GM18909 (cell line): ENCODE measurements around the gene ERCC5.

ENCODE experiments used
- ATAC-seq: cut with Tn5 transposase; IDR thresholded peaks from one replicate; pipeline ENCODE4 v1.9.1; 2021; ENCODE audit warnings: mild to moderate bottlenecking; ENCODE audit not compliant: unreplicated experiment, poor library complexity

The ERCC5 gene

DNA sequence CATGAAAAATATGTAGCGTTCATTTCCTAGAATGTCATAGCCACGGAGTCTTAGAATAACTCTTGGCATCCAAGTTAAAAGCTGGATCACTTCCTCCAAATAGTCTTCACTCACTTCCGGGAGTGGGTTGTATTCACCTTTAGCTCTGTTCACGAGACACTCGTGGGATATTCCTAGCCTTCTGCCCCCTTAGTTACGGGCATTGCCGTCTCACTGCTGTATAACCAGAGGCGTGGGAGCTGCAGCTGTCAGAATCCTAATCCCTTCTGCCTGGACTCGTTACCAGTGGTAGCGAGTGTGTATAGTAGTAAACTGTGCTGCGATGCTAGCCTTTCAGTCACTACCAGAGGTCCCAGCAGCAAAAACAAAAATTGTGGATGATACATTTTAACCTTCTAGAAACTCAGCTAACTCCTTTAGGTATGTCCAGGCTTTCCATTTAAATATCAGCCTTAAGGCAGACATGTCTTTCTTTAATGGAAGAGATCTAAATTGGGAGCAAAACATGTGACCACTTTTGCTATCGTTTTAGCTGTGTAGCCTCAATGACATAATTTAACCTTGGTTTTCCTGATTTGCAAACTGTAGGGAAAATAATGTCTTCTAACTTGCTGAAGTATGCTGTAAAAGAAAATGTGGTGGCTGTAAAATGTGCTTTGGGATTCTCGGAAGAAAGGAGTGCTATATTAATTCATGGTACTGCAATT, 34.1 kb downstream of the ERCC5 start:
- ATAC-seq = no peak

DNA sequence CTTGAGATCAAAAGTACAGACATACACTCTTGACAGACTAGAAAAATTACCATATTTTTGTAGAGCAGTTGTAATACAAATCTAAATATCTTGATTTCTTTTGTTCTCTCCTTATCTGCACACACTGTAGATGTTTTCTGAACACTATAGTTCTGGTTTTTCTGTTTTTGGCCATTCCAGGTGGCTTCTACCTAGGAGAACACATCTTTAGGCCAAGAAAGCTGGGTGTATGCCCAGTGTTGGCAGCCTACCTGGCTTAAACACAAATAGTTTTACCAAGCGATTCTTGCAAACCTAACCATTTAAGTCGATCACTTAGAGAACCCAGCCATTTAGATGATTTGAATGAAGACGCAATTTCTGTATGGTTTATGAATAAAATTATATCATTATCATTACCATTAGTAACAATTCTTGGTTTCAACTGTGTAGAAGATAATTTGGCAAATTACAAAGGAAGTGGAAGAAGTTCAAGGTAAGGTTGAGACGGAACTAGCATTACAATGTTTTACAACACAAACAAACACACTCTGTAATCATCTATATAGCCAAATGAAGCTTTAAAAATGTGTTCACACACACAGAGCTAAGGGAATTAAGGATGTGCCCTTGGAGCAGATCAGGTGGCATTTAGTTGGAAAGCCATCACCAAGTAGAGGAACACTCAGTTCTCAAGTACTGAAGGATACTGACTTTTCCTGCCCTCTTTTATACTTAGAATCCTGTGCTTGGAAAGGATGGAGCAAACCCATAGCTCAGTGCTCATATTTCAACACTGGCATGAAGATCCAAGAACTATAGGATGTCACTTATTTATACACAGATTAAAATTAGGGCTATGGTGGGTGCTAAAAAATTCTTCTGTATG, 36.2 kb downstream of the ERCC5 start:
- ATAC-seq = no peak

DNA sequence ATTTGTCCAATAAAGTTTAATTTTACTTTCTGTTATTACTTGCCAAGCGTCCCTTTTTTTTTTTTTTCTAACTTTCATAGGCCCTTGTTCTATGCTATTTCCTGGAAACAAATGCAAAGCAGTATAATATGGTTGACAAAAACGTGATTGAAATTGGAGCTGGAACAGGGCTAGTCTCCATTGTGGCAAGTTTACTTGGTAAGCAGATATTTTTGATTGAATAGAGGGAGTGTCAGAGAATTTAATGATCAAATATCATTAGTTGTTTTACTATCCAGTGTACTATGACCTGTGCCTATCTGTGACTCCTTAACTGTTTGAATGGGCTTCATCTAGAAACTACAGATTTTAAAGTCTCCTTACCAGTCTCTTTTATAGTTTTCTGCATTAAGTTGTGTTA, 46.7 kb downstream of the ERCC5 start:
- ATAC-seq = no peak

DNA sequence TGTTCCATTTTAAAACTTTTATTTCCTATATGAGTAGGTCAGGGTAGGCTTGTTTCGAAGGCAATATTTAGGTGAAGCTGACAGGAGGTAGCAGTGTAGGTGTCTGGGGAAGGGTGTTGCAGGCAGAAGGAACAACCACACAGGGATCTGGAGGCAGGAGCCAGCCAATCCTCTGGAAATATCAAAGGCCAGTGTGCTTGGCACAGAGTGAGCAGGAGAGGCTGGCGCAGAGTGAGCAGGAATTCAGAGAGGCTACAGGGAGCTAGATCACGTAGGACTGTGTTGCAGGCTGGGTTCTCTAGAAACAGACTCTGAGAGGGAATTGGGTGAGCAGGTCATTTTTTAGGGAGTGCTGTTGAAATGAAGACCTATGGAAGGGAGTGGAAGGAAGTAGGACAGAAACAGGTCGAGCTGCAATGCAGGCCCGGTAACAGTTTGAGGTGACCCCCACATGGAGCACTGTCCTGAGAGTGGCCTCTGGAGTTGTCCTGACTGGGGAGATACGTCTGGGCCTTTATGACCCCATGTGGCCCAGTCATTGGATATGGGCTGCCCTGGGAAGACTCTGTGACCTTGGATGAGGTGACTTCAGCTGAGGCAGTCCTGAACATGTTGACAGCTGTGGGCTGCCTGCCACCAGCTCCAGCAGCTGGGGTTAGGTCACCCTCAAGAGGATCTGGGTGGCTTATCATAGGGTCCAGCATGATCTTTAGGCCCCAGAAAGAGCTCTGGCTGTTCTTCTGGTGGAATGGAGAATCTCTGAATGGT, 51.7 kb downstream of the ERCC5 start:
- no peak for ATAC-seq

DNA sequence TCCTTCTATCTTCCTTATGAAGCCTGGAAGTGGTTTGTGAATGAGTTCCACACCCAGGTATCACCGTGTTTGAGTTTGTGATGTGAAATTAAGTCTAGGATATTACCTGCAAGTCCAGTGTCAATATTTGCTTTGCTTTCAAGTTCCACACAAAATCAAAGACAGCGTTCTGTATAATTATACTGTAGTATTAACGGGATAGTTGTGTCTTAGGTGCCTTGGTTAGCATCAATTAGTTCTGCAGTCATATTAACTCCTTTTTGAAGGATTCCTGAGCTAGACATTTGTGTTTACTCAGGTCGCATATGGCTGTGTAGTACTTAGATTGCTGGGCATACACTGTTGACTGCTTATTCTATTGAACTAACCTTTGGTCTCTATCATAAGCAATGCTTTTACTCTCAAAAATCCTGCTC, 54.4 kb downstream of the ERCC5 start:
- ATAC-seq = no peak

DNA sequence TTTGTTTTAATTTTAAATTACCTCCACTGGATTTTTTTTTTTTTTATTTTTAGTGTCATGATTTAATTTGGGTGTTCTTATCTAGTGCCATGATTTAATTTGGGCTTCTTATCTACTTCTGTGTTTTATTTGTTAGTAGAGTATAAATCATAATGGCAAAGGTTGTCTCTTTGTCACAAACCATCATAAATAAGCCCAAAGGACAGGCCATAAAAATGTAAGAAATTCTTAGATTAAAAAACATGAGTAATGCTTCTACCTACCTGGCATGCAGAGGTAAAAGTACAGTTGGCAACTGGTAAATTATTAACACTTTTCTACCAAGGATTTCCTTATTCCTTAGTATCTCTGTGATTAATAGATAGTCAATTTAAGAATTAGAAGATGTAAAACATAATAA, 55.2 kb downstream of the ERCC5 start:
- no peak for ATAC-seq

DNA sequence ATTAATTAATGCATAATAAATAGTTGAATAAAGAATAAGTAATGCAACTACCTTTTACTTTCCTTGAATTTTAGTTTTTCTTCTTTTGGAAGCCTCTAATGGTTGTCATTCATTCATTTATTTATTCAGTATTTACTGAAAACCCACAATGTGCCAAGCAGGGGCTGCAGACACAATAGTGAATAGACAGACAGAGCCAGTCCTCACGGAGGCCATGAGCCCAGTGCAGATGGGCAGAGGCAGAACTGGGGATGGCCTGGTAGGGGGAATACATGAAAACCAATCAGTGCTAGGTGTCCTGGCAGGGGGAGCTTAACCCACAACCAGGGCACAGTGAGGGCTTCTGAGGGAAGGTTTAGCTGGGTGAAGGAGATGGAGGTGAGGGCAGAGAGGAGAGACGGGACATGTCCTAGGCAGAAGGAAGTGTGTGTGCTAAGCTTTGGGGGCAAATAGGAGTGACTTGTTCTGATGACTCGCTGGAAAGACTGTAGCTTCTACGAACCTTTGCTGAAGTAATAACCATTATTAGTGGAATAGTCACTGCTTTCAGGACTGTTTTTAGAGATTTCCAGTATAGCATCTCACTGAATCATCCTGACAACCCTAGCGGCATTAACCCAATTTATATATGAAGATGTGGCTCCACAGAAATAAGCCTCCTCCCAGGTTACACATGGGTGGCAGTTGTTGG, 55.9 kb downstream of the ERCC5 start:
- ATAC-seq = no peak

GRCh38 chr13:102902789-102903347, 57.0 kb downstream of the ERCC5 start:
- ATAC-seq = no peak

DNA sequence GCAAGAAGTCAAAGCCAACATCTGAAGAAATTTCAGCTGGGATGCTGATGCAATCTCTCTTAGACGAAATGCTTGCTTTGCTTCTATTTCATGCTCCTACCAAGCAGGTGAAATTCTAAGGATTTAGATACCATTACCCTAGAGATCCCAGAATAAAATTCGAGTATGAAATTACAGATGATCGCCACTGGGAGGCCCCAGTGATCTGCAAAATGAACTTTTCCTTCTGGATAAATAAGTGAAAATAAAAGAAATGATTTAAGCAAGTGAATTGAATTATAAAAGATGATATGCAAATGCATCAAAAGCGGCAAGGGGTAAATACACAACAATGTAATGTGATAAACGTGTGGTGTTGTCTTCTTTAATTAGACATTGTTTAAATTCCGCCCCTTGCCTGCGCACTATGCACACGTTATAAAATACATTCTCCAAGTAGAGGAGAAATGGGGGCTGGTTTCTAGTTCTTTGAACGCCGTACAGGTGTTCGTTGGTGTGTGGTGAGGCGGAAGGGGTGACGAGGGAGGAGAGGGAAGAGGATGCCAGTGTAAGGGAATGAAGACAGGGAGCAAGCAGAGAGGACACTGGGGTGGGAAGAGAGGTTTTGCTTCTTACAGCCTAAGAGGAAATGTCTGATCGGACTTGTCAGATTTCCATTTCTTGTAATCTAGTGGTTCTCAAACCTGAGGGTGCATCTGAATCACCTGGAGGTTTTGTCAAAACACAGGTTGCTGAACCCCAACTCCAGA, 58.0 kb downstream of the ERCC5 start:
- no peak for ATAC-seq

DNA sequence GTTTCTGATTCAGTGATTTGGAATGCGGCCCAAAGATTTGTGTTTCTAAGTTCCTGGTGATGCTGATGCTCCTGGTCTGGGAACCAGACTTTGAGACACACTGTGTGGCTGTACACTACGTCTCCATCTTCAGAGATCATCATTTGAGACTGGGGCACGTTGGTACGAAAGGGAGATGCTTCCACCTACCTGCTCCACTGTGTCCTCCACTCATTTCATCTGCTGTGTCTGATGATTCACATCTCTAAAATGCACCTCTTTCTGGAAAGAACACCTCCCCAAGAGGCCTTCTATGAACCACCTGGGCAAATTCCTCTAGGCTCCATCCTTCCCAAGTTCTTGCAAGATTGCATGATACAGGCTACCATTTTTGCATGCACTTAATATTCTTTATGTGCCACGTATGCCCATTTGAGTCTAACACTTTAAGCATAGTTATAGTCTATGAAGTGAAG, 58.6 kb downstream of the ERCC5 start:
- no peak for ATAC-seq

DNA sequence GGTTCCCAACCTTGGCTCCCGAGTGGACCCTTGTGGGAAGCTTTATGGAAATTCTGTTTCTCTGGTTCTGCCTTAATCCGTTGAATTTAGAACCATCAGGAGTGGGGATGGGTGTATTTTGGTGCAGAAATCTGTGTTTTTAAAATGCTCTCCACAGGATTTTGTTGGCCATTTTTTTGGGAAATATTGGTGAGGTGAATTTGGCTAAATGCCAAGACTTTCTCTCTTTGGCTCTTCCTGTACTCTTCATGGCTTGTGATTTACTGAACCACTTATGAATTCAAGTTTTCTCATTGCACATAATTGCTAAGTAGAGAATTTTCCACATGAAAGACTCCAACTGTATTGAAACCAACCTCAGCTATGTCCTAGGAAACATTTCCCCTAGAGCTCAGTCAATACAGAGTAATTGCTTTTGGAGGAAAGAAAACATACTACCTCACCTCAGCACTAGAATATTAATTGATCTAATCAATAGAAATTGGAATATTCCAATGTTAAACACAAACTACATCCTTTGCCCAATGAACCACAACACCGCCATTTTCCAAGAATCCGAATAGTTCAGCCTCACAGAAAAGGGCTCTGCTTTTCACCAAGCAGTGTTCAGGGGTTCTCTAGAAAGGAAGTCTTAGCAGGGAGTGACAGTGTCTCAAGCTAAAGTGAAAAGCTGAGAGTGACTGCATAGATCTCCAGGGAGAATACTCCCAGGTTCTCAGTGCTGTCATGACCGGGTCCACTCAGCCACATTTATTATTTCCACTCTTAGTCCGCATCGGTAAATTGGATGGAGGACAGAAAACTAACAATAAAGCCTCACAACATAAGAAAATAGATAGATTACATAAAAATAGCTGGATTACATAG, 60.3 kb downstream of the ERCC5 start:
- ATAC-seq = no peak

- peak; percentile 79 for ATAC-seq
These were observed 61.4 kb downstream of the ERCC5 start for GRCh38 chr13:102907016-102907756.

GRCh38 chr13:102907886-102908515, 62.2 kb downstream of the ERCC5 start:
- ATAC-seq = peak; percentile 12

GRCh38 chr13:102909971-102910370, 64.1 kb downstream of the ERCC5 start:
- ATAC-seq = no peak

DNA sequence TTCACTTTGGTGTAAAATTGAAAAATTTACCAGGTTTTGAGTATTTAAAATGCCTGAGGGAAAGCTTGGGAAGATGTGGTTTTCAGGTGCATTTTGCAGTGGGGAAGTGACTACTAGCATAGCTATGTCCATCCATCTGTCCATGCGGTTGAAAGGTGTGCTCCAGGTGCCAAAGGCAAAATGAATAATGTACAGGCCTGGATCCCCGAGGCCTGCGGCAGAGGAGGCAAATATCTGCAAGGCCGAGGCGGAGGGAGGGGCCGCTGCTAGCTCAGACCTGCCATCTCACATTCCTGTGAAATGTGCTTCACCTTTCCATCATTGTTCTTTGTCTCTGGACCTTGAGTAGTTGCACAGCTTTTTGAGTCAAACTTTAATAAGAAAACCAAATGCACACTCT, 65.5 kb downstream of the ERCC5 start:
- no peak for ATAC-seq

GRCh38 chr13:102912599-102912998, 66.8 kb downstream of the ERCC5 start:
- ATAC-seq = no peak

DNA sequence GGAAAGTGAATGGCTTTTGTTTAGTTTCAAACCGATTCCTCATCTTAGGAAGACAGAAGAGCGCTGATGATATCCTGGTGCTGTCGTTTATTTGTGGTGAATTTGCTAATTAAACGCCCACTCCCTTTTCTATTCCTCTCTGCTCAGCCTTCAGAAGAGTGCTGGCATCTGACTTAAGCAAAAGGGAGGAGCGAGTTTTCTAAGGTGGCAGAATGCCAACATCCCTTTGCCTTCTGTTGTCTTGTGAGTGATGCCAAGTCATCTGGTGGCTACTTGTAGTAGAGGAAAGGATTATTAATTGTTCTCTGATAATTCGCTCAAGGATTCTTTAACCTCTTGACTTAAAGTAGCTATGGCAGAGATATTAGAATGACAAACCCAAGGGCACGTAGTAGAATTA, 68.1 kb downstream of the ERCC5 start:
- no peak for ATAC-seq
